HEK293T (cell line): ENCODE measurements around the gene RYR3.
A peak's percentile ranks its signal among the peaks of the same experiment; 100 is the strongest.

ENCODE experiments used
- CTCF ChIA-PET: fragments of 350-600 bp; formaldehyde crosslinking; extraction: SDS; loops from one replicate; lab custom pipeline; 2021; ENCODE audit warnings: antibody characterized with exemption, inconsistent platforms; lab: Yijun Ruan, JAX
- POLR2A ChIA-PET: fragments of 350-600 bp; formaldehyde crosslinking; extraction: SDS; loops from one replicate; lab custom pipeline; 2020; ENCODE audit warnings: antibody characterized with exemption, inconsistent platforms; lab: Yijun Ruan, JAX
- DNase-seq: peaks from one replicate; pipeline ENCODE4 v3.0.0; 2012; ENCODE audit warnings: mixed read lengths; ENCODE audit errors: extremely low spot score
- ARNT ChIP-seq: fragments of 450-650 bp; IDR thresholded peaks from 2 replicates; pipeline ENCODE4 v1.6.1; 2017; ENCODE audit warnings: mild to moderate bottlenecking
- BHLHE40 ChIP-seq: fragments of 450-650 bp; IDR thresholded peaks from 2 replicates; pipeline ENCODE4 v1.6.1; 2016; ENCODE audit warnings: mild to moderate bottlenecking, moderate library complexity, borderline replicate concordance
- CTBP1 ChIP-seq: fragments of 450-650 bp; IDR thresholded peaks from 2 replicates; pipeline ENCODE4 v1.6.1; 2016; ENCODE audit warnings: borderline replicate concordance
- ELF4 ChIP-seq: fragments of 450-650 bp; IDR thresholded peaks from 2 replicates; pipeline ENCODE4 v1.6.1; 2017; ENCODE audit warnings: antibody characterized with exemption
- FOXA1 ChIP-seq: fragments of 450-650 bp; IDR thresholded peaks from 2 replicates; pipeline ENCODE4 v1.6.1; 2016; ENCODE audit warnings: mild to moderate bottlenecking
- FOXK2 ChIP-seq: fragments of 450-650 bp; IDR thresholded peaks from 2 replicates; pipeline ENCODE4 v1.6.1; 2016; ENCODE audit warnings: mild to moderate bottlenecking
- FOXM1 ChIP-seq: fragments of 450-650 bp; IDR thresholded peaks from 2 replicates; pipeline ENCODE4 v1.6.1; 2017; ENCODE audit warnings: mild to moderate bottlenecking, borderline replicate concordance
- HDGF ChIP-seq: fragments of 450-650 bp; IDR thresholded peaks from 2 replicates; pipeline ENCODE4 v1.6.1; 2017; ENCODE audit warnings: antibody characterized with exemption, borderline replicate concordance
- L3MBTL2 ChIP-seq: fragments of 450-650 bp; conservative IDR thresholded peaks from 2 replicates; pipeline ENCODE4 v1.6.1; 2016; ENCODE audit warnings: mild to moderate bottlenecking
- LEF1 ChIP-seq: fragments of 450-650 bp; IDR thresholded peaks from 2 replicates; pipeline ENCODE4 v1.6.1; 2017; ENCODE audit warnings: mild to moderate bottlenecking, borderline replicate concordance
- NFRKB ChIP-seq: fragments of 450-650 bp; IDR thresholded peaks from 2 replicates; pipeline ENCODE4 v1.6.1; 2016; ENCODE audit warnings: mild to moderate bottlenecking, moderate library complexity
- PKNOX1 ChIP-seq: fragments of 450-650 bp; IDR thresholded peaks from 2 replicates; pipeline ENCODE4 v1.6.1; 2016
- SP1 ChIP-seq: fragments of 450-650 bp; IDR thresholded peaks from 2 replicates; pipeline ENCODE4 v1.6.1; 2017
- SUZ12 ChIP-seq: fragments of 450-650 bp; IDR thresholded peaks from 2 replicates; pipeline ENCODE4 v1.6.1; 2016; ENCODE audit warnings: mild to moderate bottlenecking
- TARDBP ChIP-seq: fragments of 450-650 bp; IDR thresholded peaks from 2 replicates; pipeline ENCODE4 v1.6.1; 2016
- ZNF384 ChIP-seq: fragments of 450-650 bp; IDR thresholded peaks from 2 replicates; pipeline ENCODE4 v1.6.1; 2016

Gene RYR3

DNA sequence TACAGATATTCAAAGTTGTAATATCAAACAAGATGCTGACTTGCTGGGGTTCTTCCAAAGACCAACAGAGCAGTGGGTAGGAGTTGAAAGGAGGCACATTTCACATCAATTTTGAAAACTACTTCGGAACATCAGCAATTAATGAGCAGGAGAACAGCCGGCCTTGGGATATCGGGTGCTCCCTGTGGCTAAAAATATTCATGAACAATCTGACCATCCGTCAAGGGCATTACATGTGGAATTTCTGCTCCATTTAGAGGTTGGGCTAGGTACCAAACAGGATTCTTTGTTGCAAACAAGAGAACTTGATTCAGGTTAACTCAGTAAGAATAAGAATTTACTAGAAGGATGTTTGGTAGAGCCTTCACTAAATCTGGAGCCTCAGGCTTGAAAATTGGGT lies 223.9 kb downstream of the RYR3 start:
- POLR2A ChIA-PET: no interaction called here
- DNase-seq: no peak
- TF ChIP-seq LEF1 (no peak), SP1 (no peak), CTBP1 (no peak), BHLHE40 (no peak), TARDBP (no peak), FOXK2 (no peak), ARNT (no peak), NFRKB (no peak), HDGF (no peak), FOXM1 (no peak), FOXA1 (no peak)
- CTCF ChIA-PET: no interaction called here

GRCh38 chr15:33535135-33535534 lies 224.4 kb downstream of the RYR3 start:
- ChIA-PET POLR2A (no interaction called here), CTCF (no interaction called here)
- DNase-seq: no peak
- no peak for TF ChIP-seq ARNT
- TF ChIP-seq ELF4: no peak

DNA sequence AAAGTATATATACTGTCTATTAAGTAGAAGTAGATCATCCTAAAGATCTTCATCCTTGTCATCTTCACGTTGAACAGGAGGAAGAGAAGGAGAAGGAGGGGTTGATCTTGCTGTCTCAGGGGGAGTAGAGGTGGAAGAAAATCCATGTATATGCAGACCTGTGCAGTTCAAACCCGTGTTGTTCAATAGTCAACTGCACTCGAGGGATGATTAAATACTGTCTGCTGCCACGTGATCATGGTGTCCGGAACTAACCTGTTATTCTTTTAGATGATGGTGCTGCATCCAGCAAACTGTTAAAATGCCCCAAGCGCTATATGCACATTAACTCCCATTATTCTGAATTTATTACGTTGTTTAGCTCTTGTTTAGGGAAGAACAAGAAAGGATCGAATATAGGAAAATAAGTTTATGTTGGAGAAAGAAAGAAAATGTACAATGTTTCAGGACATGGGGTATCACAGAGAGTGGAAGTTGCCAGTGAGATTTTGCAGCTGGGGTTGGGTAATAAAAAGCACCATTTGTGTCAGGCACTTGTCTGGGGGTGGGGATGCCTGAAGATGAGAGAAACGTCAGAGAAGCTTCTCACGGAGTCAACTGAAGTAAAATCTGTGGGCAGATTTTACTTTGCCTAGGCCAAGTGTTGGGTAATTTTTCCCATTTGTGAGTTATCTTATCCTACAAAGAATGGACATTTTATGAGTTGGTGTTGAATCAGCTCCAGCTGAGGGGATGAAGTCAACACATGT lies 229.2 kb downstream of the RYR3 start:
- DNase-seq: no peak
- ChIA-PET CTCF (no interaction called here), POLR2A (no interaction called here)
- TF ChIP-seq ARNT: no peak
- no peak for TF ChIP-seq PKNOX1
- TF ChIP-seq ZNF384: no peak
- no peak for TF ChIP-seq L3MBTL2
- no peak for TF ChIP-seq ELF4
- no peak for TF ChIP-seq FOXK2

DNA sequence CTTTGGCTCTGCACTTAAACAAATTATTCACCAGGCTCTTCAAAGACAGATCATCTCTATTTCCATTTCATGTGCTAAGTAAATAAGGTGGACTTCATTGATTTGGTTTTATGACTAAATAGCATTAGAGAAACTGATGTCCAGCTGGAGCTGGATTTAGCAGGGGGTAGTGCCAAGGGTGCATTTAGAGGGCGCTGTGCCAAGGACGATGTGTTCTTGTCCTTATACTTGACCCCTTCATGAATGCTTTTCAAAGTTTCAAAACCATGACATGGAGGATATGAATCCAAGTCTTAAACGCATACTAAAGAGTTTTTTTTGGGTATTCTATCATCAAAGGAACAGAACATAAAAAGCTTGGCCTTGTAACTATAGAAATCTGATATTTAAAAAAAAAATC lies 233.2 kb downstream of the RYR3 start:
- ChIA-PET POLR2A (no interaction called here), CTCF (no interaction called here)
- TF ChIP-seq NFRKB: no peak
- TF ChIP-seq FOXA1: no peak
- TF ChIP-seq L3MBTL2: no peak
- TF ChIP-seq LEF1: no peak
- no peak for TF ChIP-seq ELF4
- TF ChIP-seq BHLHE40: no peak
- TF ChIP-seq FOXM1: no peak
- no peak for TF ChIP-seq FOXK2
- no peak for TF ChIP-seq TARDBP
- no peak for TF ChIP-seq ARNT
- no peak for DNase-seq

GRCh38 chr15:33545866-33546265 lies 235.1 kb downstream of the RYR3 start:
- DNase-seq: no peak
- ChIA-PET POLR2A (no interaction called here), CTCF (no interaction called here)
- TF ChIP-seq CTBP1 (no peak), SUZ12 (no peak), BHLHE40 (no peak), L3MBTL2 (no peak), LEF1 (no peak), FOXK2 (no peak), ZNF384 (no peak), SP1 (no peak), ELF4 (no peak), FOXA1 (no peak), ARNT (no peak), HDGF (no peak)

- peak; percentile 22 for DNase-seq
- ChIA-PET CTCF (no interaction called here), POLR2A (no interaction called here)
- TF ChIP-seq L3MBTL2 (no peak), FOXA1 (no peak), CTBP1 (no peak), SUZ12 (no peak), TARDBP (no peak), LEF1 (no peak), BHLHE40 (no peak), ZNF384 (no peak), FOXK2 (no peak), PKNOX1 (no peak), ELF4 (no peak), FOXM1 (no peak), ARNT (no peak), HDGF (no peak)
Measured at GRCh38 chr15:33547876-33548275, 237.1 kb downstream of the RYR3 start.

GRCh38 chr15:33551860-33552259 lies 241.1 kb downstream of the RYR3 start:
- no peak for DNase-seq
- TF ChIP-seq FOXA1 (no peak), PKNOX1 (no peak)
- POLR2A ChIA-PET: no interaction called here
- CTCF ChIA-PET: no interaction called here
